GM18508 (cell line): Measurements from ENCODE around the gene CFHR4.
"Not testable (repeated sequence)": the region's sequence is repeated elsewhere in the genome, so short reads cannot be mapped to it uniquely, and the experiment has no call there.

Source experiments
- ATAC-seq: cut with Tn5 transposase; IDR thresholded peaks from one replicate; pipeline ENCODE4 v1.9.1; 2021; ENCODE audit warnings: moderate number of reproducible peaks; ENCODE audit not compliant: insufficient read depth, unreplicated experiment

The CFHR4 gene

DNA sequence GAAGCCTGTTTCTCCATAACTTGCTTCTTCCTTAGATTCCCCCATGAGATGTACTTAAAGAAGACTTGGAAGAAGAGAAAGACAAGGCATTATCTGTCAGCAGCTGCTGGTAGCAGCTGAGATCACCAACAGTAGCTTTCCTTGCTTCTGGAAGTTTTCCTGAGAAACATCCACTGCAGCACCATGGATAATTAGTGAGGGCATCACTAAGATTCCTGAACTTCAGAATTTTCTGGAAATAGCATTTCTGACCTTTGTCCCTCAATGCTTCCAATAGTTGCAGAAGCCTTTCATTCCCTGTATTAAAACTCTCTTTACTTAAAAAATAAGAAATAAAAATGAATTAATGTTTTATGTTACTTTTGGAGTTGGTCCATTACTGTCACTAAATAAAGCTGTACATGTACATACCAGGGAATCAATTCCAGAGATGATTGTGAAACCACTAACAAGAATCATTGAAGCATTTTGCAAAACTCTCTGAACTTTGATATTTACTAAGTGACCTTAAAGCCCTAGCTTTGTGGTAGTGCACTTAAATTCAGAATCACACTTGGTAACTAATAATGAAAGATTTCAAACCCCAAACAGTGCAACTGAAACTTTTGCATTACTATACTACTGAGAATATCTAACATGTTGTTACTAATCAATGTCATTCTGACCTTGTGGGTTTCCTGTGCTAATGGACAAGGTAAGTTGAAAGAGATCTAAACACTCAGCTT lies at the start of gene CFHR4:
Gene CFHR4, plus strand, starts transcription at position 538 of the 725 bp plus-strand sequence. Its CDS starts 99 bp downstream, at position 637.
- peak; percentile 96 for ATAC-seq

DNA sequence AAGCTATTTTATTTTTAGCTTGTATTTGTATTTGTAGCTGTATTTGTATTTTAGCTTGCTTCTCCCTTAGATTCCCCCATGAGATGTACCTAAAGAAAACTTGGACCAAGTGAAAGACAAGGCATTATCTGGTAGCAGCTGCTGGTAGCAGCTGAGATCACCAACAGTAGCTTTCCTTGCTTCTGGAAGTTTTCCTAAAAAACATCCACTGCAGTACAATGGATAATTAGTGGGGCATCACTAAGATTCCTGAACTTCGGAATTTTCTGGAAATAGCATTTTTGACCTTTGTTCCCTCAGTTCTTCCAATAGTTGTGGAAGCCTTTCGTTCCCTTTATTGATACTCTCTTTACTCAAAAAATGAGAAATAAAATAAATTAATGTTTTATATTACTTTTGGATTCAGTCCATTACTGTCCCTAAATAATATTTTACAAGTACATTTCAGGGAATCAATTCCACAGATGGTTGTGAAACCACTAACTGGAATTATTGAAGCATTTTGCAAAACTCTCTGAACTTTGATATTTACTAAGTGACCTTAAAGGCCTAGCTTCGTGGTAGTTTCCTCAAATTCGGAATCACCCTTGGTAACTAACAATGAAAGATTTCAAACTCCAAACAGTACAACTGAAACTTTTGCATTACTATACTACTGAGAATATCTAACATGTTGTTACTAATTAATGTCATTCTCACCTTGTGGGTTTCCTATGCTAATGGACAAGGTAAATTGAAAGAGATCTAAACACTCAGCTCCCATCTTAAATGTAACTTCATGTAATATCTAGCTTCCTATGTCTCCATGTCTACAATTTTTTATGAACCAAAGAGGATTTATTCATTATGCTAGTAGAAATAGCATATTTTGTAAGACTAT lies 38.0 kb upstream of the CFHR4 start:
- not testable (repeated sequence) for ATAC-seq

DNA sequence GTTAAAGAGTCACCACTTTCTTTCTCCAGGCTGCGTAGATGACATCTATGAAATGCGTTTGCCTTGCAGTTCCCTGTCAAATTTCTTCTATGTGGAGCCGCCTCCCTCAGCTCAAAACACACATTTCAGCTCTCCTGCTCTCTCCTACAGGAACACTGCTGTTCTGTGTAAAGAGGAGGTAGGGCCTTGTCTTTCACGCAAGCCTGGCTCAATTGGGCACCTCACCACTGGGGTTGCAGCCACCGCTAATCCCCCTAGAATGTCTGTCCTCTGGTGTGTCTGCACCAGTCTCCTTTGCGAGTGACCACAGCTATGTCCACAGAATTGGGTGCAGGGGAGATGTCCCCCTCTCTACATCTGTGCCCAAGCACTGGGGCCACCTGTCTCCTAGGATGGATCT lies 31.8 kb upstream of the CFHR4 start:
- no peak for ATAC-seq

DNA sequence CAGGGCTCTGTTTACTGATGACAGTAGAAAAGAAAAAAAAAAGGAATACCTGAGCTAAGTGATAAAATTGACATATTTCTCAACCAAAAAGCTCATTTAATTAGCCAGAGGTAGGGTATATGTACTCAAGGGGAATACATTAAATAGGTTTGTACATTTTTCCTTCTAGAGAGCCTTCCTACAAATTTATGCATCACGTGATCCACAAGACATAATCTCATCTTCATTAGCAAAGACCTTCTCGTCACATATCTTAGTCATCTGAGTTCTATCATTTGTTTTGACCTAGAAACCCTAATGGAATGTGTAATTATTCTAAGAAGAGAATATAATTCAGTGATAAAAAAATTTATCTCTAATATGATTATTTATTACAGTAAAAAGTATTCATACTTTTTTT lies 30.7 kb upstream of the CFHR4 start:
- ATAC-seq = no peak

DNA sequence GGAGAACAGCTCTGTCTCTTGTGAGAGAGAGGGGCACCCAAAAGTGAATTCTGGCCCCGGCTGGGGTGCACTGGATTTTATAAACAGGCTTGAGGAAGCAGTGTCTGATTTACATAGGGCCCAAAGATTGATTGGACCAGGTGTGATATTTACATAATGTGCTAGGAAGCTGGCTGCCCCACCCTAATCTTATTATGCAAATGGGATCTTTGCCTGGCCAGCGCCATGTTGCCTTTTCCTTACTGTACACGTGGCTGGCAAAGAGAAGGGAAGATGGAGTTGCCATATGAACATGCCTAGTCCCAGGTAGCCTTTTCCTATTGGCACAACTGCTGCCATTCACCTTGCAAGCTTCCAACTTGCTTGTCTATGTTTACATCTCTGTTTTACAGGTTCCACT lies 29.0 kb upstream of the CFHR4 start:
- no peak for ATAC-seq

DNA sequence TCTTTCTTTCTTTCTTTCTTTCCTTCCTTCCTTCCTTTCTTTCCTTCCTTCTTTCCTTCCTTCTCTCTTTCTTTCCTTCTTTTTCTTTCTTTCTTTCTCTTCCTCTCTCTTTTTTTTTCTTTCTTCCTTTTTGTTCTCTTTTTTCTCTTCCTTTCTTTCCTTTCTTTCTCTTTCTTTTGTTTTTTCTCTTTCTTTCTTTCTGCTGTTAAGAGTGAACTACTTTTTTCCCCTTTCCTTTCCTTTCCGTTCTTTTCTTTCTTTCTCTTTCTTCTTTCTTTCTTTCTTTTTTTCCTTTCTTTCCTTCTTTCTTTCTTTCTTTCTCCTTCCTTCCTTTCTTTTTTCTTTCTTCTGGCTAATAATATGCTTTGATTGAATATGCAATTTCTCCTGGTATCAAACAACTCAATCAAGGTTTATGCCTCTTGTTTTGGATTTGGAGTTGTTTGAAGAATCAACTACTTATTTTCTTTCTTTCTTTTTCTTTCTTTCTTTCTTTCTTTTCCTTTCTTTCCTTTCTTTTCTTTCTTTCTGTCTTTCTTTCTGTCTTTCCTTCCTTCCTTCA lies 27.4 kb upstream of the CFHR4 start:
- ATAC-seq = no peak

DNA sequence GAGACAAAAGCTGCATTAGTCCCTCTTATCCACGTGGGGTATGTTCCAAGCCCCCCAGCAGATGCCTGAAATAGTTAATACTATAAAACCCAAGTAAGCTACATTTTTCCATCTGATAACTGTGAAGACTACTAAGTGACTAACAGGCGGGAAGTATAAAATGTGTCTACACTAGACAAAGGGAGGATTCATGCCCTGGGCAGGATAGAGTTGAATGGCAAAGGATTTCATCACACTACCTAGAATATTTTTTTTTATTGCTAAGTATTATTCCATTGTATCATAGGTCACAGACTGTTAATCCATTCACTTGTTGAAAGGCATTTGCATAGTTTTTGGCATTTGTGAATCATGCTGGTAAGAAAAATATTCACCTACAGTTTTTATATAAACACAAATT lies 26.4 kb upstream of the CFHR4 start:
- ATAC-seq = no peak

DNA sequence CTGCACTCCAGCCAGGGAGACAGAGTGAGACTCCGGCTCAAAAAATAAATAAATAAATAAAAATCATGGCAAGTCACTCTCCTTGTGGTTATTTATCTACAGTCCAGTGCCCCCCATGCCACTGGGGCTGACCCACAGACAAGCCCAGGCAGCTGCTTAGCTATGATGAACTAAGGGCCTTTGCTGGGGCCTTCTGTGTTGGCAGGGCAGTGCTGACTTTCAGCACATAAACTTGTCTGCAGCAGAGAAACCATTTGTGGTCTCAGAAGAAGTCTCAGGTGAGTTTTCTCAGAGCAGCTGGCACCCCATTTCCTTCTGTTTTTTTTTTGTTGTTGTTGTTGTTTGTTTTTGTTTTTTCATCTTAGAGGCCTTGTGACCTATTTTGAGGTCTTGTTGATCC lies 20.9 kb upstream of the CFHR4 start:
- ATAC-seq = no peak

DNA sequence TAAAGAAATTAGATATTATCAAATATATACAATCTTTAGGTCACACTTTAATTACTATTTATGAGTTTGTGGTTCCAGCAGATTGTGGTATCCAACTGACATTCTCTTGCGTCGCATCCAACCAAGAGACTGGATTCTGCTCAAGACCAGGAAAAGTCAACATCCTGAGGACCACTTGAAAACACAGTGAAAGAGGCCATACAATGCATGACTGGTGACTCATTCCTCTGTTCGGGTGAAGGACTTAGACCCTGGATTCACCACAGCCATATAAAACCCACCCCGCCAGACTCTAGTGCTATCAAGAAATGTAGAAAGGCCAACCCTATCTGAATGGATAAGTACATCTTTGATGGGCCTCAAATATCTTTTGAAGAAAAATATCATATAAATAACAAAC lies 14.5 kb upstream of the CFHR4 start:
- ATAC-seq = no peak

DNA sequence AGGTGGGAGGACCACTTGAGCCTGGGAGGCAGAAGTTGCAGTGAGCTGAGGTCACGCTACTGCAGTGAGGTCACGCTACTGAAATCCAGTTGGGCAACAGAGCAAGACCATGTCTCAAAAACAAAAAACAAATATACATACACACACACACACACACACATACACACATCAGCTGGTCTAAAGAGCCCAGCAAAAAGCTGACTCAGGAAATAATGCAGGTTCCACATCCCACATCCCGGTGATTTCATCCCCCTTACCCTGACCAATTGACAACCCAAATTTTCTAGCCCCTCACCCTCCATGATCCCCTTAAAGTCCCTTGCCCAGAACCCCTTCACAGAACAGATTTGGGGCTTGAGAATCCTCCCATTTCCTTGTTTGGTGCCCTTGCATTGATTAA lies 11.9 kb upstream of the CFHR4 start:
- no peak for ATAC-seq

DNA sequence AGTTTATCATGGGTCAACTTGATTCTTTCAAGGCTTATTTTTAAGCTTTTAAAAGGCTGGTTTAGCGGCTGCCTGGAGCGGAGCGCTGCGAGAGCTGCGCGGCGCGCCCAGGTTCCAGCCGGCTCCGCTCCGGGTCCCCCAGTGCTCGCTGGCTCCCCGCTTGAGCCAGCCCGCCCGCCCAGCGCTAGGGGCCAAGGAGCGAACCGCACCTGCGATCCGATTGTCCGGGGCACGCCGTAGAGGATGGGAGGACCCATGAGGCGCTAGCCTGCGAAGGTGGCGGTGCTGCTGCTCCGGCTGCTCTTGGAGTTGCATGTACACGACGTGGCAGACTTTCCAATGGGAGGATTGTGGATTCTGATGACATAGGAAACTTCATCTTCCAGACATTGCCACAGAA lies 9.9 kb upstream of the CFHR4 start:
- no peak for ATAC-seq

DNA sequence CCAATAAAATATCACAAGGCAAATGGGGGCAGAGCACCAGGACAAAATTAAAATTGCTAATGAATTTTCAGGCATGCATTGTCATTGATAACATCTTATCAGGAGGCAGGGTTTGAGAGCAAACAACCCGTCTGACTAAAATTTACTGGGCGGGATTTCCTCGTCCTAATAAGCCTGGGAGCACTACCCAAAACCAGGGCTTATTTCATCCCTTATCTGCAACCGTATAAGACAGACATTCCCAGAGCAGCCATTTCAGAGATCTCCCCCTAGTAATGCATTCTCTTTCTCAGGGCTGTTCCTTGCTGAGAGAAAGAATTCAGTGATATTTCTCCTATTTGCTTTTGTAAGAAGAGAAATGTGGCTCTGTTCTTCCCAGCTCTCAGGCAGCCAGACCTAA lies 1.3 kb upstream of the CFHR4 start:
- ATAC-seq = not testable (repeated sequence)

DNA sequence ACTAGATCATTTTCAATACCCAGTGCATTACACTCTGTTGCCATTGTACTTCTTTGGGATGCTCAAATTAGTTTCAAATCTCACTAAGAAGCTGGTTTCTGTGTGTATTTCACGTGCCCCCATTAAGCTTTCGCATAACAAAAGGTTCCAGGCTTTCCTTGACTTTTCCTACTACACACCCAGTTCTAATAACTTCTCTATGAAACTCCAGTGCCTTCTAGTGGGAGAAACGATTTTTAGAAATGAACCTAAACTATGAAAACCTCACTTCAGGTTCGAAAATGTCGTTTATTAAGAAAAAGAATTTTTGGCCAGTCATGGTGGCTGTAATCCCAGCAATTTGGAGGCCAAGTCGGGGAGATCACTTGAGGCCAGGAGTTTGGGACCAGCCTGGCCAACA lies 2.8 kb downstream of the CFHR4 start:
- ATAC-seq = no peak

DNA sequence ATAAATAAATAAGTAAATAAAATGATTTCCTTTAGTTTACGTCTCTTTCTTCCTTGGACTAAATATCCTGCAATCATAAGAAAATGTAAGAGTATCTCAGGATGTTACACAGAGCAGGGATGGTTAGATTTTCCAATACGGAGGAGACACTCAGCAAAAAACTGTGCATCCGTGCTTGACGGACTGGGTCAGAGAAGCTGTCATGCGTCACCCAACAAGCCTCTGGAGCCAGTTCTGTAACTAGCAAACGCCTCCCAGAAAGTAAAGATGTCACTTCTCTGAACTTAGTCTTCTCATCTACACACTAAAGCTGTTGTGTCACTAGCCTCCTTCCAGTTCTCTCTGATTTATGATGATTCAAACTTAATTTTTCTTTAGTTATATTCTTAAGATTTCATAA lies 3.4 kb downstream of the CFHR4 start:
- no peak for ATAC-seq

DNA sequence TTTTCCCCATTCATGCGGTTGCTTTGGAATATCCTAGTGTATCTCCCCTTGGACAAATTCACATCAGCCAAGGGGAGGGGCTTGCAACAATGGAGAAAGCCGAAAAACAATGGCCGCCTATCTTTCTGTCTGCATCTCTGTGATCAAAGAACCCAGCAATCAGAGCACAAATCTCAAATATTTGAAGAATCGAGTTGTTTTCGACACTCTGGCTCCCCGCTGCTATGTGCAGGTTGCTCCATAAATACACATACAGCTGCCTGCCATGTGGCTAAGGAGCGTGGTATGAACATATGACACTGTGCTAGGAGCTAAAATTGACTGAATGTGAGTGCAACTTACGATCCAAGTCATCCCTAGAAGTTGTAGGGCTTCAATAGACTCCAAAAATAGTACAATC lies 8.5 kb downstream of the CFHR4 start:
- ATAC-seq = no peak

DNA sequence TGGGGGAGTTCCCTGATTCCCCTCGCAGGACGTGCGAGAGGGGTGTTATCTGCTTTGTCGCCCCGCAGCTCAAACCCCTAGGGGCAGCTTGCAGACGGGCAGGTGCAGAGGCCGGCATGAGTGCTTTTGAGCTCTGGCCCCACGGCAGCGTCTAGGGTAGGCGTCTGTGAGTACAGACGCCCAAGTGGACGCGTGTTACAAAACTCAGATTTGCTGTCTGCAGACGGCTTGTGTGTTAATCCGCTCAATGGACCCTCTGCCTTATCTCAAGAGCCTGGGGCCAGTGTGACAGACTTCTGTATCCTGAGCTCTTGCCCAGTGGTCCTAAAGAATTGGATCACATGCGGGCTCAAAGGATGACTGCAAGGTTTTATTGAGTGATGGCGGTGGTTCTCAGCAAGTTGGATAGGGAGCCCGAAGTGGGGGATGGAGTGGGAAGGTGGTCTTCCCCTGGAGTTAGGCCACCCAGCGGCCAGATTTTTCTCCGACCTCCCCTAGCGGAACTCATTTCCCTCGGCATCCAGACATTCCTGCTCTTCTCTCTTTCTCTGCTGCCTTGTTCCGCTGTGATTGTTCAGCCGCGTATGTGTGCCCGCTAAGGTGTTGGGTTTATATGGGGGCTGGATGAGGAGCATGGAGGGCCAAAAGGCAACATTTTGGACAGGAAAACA lies 9.4 kb downstream of the CFHR4 start:
- no peak for ATAC-seq

DNA sequence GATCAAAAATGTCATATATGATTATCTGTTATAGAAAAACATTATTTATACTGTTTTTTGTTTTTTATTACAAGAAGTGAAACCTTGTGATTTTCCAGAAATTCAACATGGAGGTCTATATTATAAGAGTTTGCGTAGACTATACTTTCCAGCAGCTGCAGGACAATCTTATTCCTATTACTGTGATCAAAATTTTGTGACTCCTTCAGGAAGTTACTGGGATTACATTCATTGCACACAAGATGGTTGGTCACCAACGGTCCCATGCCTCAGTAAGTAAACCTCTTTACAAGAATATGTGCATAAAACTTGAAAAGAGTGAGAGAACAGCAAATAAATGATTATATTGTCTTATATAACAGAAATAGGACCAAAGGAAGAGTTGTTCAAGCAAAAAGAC lies 14.5 kb downstream of the CFHR4 start:
- no peak for ATAC-seq

DNA sequence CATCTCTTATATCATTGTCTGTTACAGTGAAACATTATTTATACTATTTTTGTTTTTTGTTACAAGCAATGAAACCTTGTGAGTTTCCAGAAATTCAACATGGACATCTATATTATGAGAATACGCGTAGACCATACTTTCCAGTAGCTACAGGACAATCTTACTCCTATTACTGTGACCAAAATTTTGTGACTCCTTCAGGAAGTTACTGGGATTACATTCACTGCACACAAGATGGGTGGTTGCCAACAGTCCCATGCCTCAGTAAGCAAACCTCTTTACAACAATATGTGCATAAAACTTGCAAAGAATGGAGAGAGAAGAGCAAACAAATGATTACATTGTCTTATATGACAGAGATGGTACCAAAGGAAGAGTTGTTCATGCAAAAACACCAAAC lies 22.4 kb downstream of the CFHR4 start:
- ATAC-seq = no peak

DNA sequence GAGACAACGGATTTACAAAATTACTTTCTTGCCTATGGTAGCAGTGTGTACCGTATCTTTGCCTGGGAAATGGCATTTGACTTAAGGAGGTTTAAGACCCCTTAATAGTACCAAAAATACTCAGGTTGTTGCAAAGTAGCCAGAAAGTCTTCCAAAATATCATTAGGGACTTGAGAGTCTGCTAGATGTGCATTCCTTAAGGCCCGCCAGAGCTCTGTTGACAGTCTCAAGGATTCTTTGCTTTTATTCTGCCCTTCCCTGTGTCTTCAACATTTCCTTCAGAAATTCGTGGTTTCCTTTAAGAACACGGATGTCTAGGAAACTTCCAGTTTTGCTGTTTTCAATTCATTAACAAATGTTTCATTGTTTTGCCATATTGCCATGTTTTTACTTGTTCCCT lies 24.4 kb downstream of the CFHR4 start:
- not testable (repeated sequence) for ATAC-seq

DNA sequence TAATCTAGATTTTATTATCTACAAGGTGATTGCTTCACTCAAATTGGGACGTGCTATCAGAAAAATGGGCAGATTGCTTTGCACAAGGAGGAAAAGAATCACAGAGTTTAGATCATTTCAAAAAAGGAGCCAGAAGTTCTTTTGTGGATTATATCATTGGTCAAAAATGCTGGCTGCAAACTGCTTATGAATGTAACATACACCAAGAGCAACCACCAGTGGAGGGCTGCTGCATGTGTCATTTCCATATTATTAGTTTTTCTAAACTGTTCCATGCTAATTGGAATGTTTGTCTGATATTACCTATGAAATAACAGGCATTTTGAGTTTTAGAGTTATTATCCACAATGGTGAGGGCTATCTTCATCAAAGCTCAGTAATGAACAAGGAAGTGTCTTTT lies 39.0 kb downstream of the CFHR4 start:
- not testable (repeated sequence) for ATAC-seq

DNA sequence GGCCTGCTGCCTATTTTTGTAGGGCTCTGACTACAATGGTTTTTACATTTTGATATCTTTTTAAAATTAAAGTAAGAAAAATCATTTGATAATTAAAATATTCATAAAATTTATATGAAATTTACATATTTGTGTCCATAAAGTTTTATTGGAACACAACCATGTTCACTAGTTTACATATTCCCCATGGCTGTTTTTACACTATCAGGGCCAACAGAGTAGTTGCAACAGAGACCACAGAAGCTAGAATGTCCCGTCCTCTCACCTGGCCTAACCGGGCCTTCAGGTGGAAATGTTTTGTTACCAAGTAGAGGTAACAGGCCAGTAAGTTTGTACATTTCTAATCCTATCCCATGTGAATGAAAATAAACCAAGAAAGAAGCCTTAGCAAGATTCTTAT lies 45.0 kb downstream of the CFHR4 start:
- not testable (repeated sequence) for ATAC-seq
